NCI-H524 treated with DMSO at 0.1 percent for 48 hours (cell line): Measurements from ENCODE around the gene GRK3.
A peak's percentile ranks its signal among the peaks of the same experiment; 100 is the strongest.
"Not testable (repeated sequence)": the region's sequence is repeated elsewhere in the genome, so short reads cannot be mapped to it uniquely, and the experiment has no call there.

Experiments
- DNase-seq: peaks from one replicate; lab custom pipeline; 2025; lab: John Stamatoyannopoulos, UW

Gene GRK3

DNA sequence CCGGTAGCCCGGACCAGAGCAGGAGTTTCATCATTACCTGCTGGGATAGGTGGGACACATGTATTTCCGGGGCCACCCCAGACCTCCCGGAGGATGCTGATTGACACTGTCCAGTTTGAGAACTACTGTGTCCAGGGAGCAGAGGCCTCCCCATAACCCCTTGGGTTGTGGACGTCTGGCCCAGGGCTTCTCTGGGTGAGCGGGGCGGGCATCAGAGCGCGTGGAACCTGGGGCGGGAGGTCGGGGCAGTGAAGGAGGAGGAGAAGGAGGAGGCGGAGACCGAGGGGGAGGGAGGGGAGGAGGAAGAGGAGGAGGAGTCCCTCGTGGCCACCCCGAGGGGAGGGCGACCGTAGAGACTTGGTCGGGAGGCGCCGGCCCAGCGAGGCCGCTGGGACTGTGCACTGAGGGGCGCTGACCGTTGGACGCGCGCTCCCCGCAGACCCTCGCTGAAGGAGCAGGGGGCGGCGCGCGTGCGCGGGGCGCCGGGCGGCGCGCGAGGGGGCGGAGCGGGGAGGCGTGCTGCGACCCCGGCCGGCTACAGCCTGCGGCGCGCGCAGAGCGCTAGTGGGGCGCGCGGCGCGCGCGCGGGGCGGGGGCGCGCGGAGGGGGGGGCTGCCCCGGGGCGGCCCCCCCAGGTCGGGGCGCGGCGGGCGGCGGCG, at the start of gene GRK3:
Gene GRK3 (plus strand): TSS at position 356 of the 659 bp plus-strand sequence. CDS start 366 bp downstream, outside the sequence.
- peak; percentile 15 for DNase-seq

DNA sequence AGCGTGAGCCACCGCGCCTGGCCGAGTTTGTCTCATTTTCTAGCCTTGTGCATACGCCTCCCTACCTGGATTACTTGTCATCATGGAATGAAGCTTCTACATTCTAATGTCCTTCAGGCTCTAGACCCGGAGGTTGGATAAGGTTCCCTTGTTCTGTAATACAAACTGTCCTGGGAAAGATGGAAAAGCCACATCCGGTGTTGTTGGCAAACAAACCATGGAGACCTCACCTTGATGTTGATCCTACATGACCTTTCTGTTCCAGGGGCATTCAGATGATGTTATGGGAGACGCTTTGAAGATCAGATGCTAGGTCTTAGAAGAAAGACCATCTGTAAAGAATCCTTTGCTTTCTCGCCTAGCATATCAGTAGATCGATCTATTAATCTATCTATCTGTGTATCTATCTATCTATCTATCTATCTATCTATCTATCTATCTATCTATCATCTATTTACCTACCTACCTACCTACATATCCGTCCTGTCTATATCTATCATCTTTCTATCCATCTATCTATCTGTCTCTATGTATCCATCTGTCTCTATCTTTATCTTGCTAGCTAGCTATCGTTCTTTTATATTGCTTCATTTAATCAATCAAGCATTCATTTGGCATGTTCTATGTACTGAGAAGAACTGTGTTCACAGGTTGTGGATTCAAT, 46.3 kb upstream of the GRK3 start:
- DNase-seq, result no peak

DNA sequence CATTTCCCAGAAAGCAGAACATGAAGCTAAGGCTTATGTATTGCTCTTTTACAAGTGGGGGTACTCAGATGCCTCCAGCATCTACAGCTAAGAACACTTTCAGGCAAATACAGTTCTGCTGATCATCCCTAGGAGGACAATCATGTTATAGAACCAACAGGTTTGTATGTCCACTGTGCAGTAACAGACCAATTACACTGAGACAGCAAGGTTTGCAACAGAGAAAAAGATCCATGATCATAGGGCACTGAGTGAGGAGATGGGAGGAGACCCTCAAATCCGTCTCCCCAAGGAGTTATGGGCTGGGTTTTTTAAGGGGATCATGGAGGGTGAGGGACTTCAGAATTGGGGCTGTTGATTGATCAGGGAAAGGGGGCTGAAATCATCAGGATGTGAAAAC, 39.1 kb upstream of the GRK3 start:
- no peak for DNase-seq

DNA sequence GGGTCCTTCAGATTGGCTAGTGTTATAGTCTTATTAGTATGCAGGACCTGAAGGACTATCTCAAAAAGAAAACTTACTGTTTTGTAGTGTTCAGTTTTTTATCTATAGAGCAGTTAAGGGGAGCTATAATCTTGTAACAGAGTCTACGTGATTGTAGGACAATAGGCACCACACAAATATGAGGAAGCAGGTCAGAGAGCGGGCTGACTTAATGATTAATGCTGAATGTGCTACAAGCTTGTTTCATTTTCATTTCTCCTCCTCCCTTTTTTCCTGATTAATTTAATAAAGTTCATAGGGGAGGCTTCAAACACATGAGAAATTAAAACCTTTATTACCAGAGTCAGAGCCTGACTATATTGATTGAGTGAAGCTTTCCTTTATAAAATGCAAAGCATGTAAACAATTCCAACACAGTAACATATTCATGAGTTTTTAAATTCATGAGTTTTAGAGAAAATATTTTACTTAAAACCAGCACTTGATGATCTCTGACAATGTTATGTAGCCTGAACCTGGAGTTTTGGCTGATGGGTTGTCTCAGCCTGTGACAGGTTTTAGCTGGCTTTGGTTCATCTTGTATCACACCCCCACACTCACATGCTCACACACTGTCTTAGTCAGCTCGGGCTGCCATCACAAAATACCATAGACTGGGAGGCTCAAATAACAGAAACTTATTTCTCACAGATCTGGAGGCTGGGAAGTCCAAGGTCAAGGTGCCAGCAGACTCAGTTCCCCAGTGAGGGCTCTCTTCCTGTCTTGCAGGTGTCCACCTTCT, 38.5 kb upstream of the GRK3 start:
- not testable (repeated sequence) for DNase-seq

DNA sequence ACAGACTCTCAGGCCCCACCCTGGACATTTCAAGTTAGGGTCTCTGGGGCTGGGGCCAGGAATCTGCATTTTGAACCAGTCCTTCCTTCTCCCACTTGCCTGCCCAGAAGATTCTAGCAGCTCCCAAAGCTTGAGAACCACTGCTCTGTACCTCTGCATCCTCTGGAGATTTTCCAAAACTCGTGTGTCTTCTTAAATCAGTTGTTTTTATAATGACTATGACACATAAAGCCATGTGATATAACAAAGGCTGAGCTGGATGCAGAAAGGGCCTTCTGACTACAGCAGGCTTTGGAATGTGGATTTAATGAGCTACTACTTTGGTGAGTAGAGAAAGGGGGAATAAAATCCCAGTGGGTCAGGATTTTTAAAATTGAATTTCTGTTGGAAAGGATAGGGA, 37.5 kb upstream of the GRK3 start:
- DNase-seq, result not testable (repeated sequence)

DNA sequence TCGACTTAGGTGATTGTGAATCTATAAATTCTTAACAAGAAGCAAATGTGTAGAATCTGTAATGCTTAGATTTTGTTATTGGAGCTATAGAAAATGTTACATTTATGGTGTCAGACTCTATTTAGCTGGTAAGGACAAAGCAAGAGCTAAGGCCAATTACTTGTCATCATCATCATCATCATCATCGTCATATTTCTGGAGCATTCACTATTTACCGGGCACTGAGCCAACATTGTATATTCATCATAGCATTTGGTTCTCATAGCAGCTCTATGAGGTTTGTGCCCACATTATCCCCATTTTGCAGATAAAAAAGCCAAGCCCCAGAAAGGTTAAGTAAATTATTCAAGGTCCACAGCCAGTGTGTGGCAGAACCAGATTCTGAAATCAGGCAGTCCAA, 36.4 kb upstream of the GRK3 start:
- not testable (repeated sequence) for DNase-seq

DNA sequence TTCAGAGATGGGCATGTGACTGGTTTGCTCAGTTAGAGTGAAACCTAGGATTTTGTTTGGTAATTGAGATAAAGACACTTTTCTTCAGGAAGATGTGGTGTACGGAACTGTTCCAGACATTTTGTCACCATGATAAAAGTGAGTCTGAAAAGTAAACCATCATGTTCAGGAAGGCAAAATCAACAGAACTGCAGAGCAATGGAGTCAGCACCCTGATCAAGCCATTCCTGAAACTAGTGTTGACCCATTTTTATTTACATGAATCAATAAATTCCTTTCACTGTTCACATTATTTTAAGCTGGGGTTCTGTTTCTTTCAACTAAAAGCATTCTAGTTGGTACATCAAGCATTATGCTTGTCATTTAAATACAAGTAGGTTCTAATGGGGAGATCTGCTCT, 35.4 kb upstream of the GRK3 start:
- DNase-seq, result not testable (repeated sequence)

DNA sequence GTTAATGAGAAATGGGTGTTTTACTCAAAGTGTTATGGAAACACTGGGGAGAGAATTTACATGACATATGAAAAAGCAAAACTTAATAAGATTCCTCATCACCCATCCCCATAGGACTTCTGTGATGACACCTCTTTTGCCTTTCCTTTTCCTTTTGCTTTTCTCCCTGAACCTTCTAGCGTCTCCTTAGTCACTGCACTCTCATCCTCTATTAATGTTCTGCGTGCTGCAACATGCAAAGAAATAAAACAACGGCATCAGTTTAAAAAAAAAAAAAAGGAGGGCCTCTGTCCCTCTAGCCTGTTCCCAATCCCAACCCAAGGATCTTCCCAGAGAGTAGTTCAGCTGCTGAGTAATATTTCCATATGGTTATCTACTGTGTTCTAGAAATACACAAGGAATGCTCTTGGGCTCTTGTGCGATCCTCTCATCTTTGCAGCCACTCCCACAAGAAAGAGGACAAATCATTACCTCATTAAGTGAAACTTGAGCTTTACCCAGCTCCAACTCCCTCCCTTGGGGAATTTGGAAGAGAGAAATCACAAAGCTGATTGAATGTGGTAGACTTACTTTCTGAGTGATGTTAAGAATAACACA, 34.8 kb upstream of the GRK3 start:
- DNase-seq, result not testable (repeated sequence)

DNA sequence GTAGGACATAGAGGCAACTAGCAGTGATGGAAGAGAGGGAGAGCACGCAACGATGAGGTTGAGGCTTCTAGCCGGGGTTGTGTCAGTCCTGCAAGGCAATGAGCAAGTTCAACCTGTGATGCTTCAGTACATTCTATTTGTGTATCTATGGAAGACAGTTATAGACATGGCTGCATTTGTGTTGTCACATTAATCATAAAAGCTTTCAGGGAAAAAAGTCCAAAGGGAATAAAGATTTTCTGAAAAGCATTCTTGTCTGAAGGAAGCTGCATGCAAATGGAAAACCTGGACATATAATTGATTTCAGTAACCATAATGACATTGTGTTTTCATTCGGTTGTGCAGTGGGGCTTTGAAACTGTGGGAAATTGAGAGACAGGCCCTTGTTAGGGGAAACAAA, 32.8 kb upstream of the GRK3 start:
- not testable (repeated sequence) for DNase-seq

DNA sequence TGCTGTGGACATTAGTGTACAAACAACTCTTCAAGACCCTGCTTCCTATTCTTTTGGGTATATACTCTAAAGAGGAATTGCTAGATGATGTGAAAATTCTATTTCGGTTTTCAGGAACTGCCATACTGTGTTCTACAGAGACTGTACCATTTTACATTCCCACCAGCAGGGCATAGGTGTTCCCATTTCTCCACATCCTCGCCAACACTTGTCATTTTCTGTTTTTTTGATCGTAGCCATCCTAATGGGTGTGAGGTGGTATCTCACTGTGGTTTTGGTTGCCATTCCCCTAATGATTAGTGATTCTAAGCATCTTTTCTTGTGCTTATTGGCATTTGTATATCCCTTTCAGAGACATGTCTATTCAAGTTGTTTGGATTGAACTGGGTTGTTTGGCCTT, 29.8 kb upstream of the GRK3 start:
- DNase-seq, result no peak

DNA sequence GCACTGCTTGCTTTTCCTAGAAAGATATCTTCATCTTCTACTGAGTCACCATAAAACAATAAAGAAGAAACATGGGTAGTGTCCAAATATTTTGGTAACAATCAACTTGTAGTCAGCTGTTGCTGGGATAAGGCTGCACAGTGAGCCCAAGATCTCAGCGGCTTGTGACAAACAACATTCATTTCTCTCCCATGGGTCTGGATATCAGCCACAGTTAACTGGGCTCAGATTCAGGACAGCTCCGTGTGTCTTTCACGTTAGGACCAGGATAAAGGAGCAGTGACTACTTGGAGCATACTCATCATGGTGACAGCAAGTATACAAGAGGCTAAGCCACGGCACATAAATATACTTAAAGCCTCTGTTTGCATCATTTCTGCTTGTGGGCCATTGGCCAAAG, 27.9 kb upstream of the GRK3 start:
- no peak for DNase-seq

DNA sequence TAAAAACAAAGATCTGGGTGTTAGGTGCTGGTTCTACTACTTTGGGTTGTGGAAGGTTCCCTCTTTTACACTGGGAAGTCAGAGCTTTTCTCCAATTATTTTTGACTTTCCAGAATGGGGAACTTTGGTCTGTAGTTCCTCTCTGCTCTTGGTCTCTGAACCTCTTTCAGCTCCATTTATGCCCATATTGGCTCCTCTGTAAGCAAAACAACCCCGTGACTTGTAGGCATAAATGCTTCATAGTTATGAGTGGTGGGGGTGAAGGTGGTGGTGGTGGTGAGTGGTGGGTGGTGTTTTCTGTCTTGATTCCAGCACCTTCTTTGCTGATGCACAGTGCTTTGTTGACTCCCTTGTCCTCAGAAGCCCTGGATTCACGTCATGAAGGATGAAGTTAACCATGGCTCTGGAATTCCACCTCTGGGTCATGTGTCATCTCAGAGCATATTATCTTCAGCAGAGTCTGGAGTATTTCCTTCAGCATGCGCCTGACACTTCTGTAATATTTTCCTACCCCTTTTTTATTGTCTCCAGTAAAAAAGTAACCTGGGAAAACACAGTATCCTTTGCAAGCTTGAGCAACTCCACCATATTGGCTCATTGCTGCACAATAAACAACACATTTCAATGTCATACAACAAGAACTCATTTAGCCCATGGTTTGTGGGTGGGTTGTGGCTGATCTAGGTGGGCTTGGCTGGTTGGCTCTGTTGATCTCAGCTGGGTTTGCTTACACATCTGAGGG, 24.1 kb upstream of the GRK3 start:
- DNase-seq, result no peak

DNA sequence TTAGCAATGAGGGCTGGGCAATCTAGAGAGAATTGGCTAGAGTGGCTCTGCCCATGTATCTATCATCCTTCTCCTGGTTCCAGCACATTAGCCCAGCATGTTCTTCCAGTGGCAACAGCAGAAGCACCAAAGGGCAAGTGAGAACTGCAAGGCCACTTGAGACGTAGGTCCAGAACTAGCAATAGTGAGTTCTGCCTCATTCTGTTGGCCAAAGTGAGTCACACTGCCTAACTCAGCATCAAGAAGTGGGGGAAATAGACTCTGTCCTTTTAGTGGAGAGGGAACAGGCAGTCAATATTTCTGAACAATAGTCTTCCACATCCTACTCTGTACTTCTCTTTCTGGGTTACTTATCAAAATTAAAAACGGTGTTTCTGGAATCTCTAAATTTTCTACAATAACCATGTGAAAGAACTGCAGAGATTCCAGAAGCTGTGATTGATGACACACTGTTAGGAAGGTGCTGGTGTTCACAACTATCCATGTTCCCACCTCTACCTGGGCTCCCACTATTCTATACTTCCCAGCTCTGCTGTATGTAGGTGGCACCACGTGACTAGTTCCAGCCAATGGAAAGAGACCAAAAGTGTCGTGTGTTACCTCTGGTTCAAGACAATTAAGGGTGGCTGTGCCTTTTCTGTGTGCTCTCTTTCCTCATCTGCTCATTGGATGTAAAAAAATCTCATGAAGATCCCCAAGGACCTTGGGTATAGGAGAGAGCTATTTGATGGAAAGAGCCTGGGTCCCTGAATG, 23.4 kb upstream of the GRK3 start:
- no peak for DNase-seq

DNA sequence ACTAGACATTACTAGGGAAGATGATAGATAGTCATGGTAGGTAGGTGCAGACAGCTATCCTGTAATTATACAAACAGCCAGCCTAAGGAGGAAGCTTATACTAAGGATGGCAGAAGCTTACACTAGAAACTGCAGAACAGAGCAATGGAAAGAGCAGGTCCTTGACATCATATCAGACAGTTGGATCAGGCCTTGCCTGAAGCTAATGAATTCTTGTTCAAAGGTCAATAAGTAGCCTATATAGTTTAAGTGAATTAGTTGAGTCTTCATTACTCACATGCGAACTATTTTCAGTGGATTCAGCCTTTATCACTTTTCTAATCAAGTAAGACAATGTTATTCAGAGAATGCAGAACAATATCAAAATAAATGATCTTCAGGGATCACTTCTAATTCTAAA, 22.3 kb upstream of the GRK3 start:
- DNase-seq, result no peak

DNA sequence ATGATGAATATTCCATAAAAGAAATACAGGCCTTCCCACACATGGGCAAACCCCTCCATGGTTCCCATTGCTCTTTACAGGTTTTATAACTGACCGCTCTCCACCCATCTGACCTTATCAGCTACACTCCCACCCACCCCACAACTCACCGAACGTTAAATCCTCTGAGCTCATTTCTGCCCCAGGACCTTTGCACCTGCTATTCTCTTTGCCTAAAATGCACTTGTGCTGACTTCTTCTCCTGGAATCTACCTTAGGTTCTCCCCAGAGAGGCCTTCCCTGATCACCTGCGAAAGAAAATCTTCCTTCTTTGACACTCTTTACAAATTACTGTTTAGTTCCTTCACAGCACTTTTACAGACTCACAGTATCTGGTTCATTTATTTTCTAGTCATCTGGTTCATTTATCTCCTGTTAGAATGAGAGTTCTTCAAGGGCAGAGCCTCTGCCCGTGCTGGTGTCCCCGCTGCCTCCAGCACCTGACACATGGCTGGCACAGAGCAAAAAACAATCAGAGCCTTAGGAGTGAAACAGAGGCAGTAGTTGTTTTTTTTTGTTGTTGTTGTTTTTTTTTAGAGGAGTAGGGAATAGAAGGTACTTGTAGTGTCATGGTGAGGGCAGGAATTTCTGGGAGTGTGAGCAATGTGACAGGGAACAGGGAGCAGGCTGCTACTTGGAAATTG, 21.6 kb upstream of the GRK3 start:
- no peak for DNase-seq

DNA sequence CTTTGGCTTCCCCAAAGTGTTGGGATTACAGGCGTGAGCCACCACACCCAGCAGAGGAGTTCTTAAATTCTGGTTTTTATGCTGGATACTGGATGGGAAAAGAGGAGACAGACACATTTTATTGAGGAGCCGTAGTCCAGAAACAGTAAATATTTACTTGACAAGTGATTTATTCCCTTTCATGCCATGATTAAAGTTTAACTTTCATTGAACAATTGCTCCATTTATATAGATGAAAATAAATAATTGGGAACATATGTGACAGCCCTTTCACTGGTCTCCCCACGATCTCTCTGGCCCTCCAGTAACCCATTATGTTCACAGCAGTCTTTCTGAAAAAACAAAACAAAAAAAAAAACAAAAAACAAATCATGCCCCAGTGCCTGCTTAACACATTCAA, 19.3 kb upstream of the GRK3 start:
- no peak for DNase-seq

DNA sequence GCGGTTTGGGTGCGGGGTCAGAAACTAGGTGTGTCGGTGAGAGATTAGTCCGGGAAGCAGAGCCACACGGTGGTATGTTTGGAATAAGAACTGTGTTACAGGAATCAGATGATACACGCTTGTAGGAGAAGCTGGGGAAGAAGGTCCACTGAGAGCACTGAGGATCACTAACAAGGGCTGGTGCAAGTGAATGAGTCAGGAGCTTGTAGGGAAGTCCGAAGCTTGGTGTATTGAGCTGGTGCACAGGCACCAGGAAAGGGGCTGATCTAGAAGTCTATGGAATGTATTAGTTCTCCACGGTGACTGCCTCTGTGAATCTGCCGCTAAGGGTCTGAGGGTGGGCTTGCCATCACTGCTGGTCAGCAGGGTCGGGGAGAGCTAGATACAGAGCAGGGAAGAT, 18.8 kb upstream of the GRK3 start:
- DNase-seq, result no peak

DNA sequence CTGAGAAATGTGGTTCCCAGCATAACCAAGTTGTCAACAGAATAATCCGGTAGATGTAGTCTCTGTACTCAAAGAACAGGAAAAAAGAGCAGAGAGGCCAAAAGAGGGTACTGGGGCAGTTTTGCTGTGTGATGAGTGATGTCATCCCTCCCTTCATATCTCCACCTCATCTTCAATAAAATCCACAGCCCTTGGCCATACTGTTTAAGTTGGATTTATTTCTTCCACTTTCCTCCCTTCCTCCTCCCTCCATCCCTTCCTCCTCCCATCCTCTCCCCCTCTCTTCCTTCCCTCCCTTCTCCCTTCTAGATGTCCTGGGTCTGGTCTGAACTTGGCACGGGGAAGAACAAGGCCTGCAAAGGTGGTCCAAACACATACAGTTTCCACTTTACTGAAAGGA, 18.2 kb upstream of the GRK3 start:
- DNase-seq, result no peak

DNA sequence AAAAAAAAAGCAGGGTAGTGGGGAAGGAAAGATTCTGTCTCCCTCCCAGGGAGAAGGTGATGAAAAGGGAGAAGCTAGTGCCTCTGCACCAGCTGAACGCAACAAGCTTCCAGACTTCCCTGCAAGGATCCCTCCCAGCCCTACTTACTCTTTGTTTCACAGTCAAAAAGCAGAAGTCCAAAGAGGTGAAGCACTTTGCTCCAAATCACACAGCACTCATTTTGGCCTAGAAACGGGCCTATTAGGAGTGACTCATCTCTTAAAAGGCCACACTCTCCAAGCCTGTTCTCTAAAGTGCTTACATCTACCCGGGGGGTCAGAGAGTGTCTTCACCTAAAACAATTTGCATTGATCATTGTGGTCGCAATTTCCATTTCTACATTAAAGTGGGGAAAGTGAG, 17.7 kb upstream of the GRK3 start:
- no peak for DNase-seq

DNA sequence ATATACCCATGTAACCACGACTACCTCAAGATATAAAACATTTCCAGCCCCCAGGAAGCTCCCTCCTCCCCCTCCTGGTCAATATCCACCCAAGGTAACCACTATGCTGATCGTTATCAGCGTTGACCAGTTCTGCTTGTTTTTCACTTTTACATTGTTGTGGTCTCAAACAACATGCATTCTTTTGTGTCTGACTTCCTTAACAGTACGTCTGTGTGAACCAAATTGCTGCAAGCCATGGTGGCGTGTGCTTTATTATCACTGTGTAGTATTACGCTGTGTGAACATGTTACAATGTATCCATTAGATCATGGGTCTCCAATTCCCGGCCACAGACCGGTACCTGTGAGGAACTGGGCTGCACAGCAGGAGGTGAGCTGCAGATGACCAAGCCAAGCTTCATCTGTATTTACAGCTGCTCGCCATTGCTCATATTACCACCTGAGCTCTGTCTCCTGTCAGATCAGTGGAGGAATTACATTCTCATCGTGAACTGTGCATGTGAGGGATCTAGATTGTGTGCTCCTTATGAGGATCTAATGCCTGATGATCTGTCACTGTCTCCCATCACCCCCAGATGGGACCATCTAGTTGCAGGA, 15.5 kb upstream of the GRK3 start:
- no peak for DNase-seq
